Astrocyte of the hippocampus (primary cell): ENCODE results near the gene FAM227B.
"Not testable (repeated sequence)": the region's sequence is repeated elsewhere in the genome, so short reads cannot be mapped to it uniquely, and the experiment has no call there.

Source experiments
- DNase-seq: peaks from one replicate; pipeline ENCODE4 v3.0.0; 2011; ENCODE audit warnings: low read depth, low spot score

The FAM227B gene

DNA sequence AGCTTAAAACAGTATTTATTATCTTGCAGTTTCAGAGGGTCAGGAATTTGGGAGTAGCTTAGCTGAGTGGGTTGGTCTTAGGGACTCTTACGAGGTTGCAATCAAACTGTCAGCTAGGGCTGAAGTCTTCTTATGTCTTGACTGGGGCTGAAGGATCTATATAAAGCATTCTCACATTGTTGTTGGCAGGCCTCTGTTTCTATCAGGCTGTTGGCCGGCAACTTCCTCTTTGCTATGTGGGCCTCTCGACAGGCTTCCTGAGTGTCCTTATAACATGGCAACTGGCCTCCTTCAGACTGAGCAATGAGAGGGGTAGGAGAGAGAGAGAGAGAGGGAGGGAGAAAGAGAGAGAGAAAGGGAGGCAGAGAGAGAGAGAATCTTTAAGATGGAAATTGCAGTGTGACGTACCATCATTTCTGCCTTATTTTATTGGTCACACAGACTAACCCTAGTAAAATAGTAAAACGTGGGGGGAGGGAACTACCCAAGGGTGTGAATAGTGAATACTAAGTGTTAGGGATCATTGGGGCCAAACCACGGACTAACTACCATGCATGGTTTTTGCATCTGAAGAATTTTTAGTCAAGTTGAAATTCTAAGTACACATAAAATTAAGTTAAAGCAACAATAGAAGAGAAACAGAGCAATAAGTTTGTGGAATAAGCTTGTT, 181.5 kb downstream of the FAM227B start:
- peak; percentile 17 for DNase-seq

DNA sequence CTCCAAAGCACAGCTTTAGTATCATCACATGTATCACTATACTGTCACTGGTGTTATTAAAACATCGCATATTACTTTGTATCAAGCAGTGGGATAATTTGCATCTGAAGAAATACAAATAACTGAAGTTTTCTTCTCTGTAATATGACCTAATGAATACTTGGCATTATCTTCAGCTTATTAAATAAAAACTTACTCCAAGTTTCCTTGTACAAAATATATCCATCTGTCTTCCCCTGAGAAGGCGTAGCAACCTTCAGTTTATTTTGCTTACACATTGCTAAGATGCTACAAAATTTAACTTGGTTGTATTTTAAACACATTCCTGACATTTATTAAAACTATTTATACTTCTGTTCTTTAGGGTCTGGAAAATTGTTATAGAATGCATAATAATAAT, 183.9 kb downstream of the FAM227B start:
- DNase-seq: no peak

DNA sequence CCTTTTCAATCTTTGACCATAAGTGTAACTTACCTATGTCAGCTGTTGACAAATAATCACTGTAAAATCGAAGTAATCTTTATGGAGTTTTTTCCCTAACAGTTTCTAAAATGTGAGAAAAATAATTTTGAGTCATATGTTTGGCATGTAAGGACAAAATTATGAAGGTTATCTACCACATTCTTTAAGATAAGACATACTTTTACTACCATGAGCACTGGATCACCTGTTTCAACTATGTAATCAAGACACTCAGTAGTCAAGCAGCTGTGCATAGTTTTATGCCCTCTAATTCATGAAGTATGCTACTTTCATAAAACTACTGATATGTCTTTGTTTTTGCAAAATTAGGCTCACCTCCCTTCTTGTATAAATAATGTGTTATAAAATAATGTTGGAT, 185.4 kb downstream of the FAM227B start:
- DNase-seq: no peak

DNA sequence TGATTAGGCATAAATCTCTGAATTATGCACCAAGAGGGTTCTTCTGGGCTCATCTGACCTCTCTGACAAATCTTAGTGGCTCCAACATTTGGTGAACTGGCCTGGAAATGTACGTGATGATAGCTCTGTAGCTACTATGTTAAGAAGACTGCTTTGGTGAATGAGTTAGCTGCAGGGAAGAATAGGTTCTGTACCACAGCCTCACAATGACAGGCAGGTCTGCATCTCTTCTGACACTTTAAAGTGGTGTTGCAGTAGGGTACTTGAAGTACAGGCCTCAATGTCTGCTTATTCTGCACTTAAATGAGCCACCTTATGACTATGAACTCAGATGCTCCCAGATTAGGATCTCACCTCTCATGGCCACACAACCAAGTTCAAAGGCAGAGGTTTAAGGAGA, 190.6 kb downstream of the FAM227B start:
- no peak for DNase-seq

DNA sequence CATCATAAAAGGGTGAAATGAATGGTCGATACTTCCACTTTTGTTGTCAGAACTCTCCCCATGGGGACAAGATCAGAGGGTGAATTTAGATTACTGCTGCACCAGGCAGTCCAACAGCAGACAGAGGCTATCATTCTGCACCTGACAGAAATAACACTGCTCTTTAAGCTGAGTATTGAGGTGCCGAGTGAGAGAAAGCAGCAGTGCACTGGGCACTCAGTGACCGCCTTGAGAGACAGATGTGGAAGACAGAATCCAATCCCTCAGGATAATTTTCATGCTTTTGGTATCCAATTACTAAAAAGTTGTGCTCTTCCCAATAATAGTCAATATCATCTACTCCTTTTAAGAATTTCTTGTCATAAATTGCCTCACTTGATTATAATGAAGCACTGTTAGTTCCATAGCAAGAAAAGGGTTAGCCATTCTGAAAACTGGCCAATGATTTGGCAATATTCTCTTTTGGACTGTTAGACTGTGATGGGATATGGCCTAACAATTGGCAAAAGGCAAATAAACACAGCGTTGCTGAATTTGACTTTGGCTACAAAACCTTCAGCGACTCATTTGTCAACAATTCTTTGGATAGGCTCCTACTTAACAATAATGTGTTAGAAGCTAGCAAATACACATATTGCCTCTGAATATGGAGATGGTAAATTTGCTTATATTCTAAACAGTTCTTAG, 192.1 kb downstream of the FAM227B start:
- peak; percentile 8 for DNase-seq

DNA sequence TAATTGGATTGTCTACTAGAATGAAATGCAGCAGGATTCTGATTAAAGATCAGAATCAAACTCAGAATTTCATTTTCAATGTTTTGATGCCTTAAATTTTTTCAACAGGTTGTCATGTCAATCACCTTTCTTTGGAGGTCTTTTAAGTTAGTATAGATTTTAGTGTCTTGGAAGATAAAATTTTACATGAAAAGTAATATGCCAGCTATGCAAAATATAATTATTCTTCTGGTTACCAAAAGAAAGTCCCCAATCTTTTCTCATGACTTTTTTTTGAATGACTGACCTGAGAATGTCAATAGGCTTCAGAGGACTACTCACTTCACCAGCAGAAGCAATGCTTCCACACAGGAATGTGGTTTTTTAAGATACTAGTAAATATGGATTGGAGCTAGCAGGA, 193.2 kb downstream of the FAM227B start:
- DNase-seq: no peak

DNA sequence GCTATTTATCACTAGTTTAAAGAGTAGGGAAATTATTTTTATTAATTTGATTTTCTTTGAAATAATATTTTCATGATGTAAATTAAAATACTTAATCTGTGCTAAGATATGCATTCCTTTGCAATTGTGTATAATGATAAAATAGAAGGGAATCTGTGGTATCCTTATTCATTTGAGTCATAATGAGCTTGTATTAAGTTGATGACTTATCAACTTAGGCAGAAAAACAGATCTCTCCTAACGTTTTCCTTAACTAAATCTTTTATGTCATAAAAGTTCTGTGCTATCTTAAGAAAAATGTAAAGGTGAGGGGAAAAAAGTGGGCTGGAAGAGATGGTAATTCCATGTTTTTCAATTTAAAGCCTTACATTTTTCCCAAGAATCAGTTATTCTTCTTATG, 195.7 kb downstream of the FAM227B start:
- DNase-seq: no peak

DNA sequence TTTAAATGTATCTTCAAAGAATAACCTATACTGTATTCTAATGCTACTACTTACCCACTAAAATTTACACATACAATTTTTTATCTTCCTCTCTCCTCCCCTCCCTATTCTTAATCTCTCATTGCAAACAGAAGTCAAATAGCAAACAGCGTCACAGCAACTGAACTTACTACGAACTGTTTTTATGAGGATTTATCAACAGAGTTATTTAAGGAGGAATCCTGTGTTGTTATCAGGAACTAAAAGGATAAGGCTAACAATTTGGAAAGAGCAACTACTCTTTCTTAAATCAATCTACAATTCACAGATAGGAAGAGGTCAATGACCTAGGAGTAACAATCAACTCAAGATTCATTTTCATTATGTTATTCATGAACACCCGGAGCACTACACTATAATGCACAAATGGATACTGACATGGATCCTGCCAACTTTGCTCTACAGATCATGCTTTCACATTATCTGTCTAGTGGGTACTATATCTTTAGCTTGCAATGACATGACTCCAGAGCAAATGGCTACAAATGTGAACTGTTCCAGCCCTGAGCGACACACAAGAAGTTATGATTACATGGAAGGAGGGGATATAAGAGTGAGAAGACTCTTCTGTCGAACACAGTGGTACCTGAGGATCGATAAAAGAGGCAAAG, 196.6 kb downstream of the FAM227B start:
- DNase-seq: no peak

DNA sequence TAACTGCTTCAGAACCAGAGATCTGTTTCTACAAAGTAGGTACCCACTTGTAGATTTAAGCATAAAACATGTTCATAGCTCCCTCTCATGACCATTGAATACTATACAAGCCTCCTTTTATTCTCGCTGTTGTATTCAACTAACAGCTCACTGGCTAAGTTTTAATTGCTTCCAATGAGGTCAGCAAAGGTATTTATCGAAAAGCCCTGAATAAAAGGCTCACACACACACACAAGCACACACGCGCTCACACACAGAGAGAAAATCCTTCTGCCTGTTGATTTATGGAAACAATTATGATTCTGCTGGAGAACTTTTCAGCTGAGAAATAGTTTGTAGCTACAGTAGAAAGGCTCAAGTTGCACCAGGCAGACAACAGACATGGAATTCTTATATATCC, 197.6 kb downstream of the FAM227B start, which contains the start of gene FGF7:
TSS of gene FGF7 (plus strand) at position 222 of the 400 bp plus-strand sequence. CDS start 1,056 bp downstream, outside the sequence.
- DNase-seq: peak; percentile 29

DNA sequence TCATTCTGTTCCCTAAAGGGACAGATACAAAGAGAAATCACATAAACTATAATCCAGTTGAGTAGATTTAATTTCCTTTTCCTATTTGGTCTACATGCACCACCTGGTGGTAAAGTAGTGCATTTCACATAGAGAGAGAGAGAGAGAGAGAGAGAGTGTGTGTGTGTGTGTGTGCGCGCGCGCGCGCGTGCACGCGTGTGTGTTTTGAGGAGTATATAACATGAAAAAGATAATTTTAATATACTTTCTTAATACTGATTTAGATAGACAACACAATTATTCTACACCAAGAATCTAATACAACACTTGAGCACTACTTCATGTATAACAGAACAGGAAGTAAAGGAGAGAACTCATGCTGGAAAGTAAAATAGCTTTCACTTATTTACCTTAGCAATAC, 198.6 kb downstream of the FAM227B start:
- DNase-seq: peak; percentile 69

DNA sequence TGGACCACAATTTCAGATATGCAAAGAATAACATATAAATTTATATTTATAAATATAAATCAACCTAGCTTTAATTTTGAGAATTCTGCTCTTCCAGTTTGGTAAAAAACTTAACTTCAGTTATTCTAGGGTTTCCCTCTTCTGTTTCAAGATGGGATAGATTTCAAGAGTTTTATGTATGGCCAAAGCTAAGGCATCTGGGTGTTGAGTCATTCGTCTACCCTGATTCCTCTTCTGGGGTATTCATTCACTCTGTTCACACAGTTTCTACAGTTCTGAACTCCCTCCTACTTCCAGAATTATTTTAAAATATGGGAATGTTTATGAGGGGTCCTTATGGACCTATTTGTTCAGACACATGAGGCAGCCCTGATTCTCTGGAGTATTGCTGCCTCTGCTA, 201.8 kb downstream of the FAM227B start:
- DNase-seq: no peak

DNA sequence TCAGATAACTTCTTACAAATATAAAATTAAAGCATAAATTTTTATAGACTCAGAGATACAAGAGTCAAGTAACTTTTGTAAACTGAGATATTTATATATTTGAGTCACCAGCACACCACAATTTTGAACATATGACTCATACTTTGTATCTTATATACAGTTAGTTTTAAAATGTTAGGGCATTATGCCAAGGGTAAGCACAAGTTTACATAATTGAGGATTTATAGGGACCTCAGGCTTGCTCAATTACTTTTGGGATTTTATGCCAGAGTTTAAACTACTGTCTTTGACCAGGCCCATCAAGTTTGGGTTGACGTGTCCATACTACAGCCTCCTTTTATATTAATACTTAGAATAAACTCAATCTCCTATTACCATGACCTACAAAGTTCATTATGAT, 205.0 kb downstream of the FAM227B start:
- peak; percentile 6 for DNase-seq

DNA sequence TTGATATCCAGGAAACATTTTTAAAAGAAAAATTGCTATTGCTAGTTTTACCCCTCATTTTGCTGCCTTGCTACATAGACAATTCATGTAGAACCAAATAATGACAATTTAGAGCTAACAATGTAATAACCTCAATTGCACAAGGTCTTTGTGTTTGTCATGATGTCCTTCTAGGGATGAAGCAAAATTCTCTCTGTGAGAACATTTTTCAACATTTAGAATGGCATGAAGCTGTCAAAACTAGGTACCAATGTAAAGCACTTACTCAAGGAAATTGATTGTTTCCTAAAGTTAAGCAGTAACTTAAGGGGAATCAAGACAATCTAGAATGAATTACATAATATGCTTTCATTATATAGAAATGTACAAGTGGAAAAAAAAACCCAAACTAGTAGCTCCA, 205.5 kb downstream of the FAM227B start:
- DNase-seq: no peak

DNA sequence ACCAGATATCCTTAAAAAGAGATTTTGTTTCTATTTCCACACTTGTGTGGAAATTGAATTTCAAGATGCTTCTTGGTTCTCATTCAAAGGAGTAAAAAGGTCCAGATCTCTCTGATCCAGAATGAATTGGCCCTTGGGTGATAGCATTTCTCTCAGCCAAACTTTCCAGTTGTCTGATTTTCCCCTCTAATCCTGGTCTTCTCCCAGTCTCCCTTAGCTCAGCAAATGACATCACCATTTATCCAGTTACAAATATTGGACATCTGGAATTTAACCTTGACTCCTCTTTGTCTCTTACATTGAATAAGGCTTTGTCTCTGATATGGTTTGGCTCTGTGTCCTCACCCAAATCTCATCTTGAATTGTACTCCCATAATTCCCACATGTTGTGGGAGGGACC, 207.8 kb downstream of the FAM227B start:
- DNase-seq: no peak

DNA sequence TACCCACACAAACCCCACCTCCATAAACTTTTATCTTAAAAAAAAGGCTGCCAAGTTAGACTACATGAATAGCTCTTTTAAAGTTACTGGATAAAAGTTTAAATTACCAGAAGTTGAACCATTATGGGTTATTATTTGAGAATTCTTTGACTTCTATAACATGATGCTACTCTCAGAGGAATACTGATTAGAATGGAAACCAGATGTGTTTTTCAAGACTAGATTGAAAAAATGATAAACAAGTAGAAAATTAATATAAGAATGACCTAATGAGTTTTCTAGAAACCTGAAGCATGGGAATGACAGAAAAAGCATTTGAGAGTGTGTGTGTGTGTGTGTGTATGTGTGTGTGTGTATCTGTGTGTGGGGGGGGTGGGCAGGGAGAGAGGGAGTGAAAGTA, 210.0 kb downstream of the FAM227B start:
- DNase-seq: no peak

DNA sequence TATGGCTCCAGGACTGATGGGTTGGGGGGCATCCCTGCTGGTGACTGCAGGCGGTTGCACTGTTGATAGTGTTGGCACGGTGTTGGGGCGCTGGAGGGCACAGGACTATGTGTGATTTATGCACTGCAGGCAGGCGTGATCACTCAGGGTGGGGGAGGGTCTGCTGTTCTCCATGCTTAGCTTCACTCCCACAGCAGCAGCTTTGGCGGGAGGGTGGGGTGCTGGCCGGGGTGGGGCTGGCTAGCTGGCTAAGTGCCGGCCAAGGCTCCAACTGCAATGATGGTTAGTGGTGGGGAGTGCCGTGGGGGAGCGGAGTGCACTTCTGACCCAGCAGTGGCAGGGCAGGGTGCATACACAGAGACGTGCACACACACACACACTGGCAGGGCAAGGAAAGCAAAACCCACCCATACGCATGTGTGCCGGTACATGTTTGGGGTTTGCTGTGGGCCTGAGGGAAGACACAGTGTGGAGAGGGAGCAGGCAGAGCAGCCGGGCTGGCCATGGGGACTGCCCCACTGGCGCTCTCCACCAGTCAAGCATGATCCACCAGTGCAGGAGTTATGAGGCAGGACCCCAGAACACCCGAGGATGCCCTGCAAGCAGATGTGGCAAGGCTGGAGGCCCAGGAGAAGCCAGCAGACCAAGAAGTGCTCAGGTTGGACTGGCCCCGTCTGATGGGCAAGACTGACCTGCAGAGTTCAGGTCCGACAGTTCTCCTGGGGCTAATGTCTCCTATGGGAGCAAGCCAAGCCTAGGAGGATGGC, 214.1 kb downstream of the FAM227B start:
- no peak for DNase-seq

DNA sequence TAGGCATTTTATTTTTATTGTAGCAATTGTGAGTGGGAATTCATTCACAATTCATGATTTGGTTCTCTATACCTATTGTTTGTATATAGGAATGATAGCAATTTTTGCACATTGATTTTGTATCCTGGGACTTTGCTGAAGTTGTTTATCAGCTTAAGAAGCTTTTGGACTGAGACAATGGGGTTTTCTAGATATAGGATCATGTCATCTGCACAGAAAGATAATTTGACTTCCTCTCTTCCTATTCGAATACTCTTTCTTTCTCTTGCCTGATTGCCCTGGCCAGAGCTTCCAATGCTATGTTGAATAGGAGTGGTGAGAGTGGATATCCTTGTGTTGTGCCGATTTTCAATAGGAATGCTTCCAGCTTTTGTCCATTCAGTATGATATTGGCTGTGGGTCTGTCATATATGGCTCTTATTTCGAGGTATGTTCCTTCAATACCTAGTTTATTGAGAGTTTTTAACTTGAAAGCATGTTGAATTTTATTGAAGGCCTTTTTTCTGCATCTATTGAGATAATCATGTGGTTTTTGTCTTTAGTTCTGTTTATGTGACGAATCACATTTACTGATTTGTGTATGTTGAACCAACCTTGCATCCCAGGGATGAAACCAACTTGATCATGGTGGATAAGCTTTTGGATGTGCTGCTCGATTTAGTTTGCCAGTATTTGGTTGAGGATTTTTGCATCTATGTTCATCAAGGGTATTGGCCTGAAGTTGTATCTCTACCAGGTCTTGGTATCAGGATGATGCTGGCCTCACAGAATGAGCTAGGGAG, 217.9 kb downstream of the FAM227B start:
- not testable (repeated sequence) for DNase-seq

DNA sequence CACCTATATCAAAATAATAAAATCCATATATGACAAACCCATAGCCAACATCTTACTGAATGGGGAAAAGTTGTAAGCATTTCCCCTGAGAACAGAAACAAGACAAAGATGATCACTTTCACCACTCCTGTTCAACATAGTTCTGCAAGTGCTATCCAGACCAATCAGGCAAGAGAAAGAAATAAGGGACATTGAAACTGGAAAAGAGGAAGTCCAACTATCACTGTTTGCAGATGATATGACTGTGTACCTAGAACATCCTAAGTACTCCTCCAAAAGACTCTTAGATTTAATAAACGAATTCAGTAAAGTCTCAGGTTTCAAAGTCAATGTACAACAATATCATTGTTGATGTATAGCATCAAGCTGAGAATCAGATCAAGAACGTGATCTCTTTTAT, 233.1 kb downstream of the FAM227B start:
- DNase-seq: no peak

DNA sequence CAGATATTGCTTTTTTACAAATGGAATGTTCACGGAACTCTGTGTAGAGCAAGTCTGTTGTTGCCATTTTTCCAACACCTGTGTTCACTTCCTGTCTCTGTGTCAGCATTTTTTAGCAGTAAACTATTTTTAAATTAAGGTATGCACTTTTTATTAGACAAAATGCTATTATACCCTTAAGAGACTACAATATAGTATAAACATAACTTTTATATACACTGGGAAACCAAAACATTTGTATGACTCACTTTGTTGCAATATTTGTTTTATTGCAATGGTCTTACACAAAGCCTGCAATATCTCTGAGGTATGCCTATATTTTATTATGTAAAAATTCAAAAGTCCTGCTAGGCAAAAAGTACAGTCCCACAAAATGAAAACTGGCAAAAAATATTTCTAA, 237.4 kb downstream of the FAM227B start:
- DNase-seq: no peak

DNA sequence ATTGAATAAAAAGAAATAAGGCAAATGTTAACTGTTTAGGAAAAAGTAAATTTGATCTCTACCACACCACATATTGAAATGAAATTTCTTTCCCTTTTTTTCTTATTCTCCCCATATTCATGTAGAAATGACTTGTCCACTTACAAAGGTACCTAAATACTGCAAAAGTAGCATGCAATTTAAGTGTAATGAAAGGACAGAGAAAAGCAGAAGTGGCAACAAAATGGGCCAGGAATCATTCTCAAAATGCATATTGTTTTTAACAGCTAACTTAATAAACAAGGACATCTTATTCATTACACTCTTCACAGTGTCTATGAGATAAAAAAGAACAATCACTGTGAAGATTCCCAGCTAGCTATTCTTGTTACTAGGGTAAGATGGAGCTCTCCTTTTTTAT, 238.2 kb downstream of the FAM227B start:
- no peak for DNase-seq

DNA sequence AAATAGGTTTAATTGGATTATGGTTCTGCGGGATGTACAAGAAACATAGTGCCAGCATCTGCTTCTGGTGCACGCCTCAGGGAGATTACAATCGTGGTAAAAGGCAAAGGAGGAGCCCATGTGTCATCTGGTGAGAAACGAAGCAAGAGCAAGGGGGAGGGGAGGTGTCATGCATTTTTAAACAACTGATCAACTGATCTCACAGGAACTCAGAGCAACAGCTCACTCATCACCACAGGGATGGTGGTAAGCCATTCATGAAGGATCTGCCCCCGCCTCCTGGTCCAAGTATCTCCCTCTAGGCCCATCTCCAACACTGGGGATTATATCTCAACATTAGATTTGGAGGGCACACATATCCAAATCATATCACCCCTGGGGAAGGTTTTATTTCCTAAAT, 239.7 kb downstream of the FAM227B start:
- no peak for DNase-seq
